HepG2 (cell line): ENCODE data around the gene CAPN12. TPM values are rescaled to one million over a fixed set of nuclear protein-coding genes. Genes with fewer than 3 reads are reported as not detected.

Experiments used
- ARNT ChIP-seq: fragments of 450-650 bp; IDR thresholded peaks from 2 replicates; pipeline ENCODE4 v1.6.1; 2017
- FOSL2 ChIP-seq: sonication (generic); formaldehyde crosslinking; IDR thresholded peaks from 2 replicates; pipeline ENCODE4 v1.4.0; 2020; ENCODE audit warnings: missing genetic modification reagents
- HIVEP1 ChIP-seq: sonication (generic); formaldehyde crosslinking; IDR thresholded peaks from 2 replicates; pipeline ENCODE4 v1.4.0; 2020; ENCODE audit warnings: mild to moderate bottlenecking, missing genetic modification reagents
- HMG20B ChIP-seq: conservative IDR thresholded peaks from 2 replicates; pipeline ENCODE4 v1.6.1; 2016; ENCODE audit warnings: missing genetic modification reagents, missing compliant biosample characterization
- NONO ChIP-seq, 2 experiments: fragments of 450-650 bp in 1 of 2; sonication (generic) in 1 of 2; formaldehyde crosslinking in 1 of 2; IDR thresholded peaks in 1 of 2; conservative IDR thresholded peaks in 1 of 2; 2 replicates each; pipeline versions ENCODE4 v1.6.1 to v1.8.0; 2017 to 2022; ENCODE audit warnings: mild to moderate bottlenecking in 1 of 2, missing genetic modification reagents in 1 of 2, moderate library complexity in 1 of 2
- NR2F1 ChIP-seq, 2 experiments: fragments of 450-650 bp in 1 of 2; formaldehyde crosslinking in 1 of 2; IDR thresholded peaks; 2 replicates each; pipeline versions ENCODE4 v1.5.0 to v1.6.1; 2016 to 2020; ENCODE audit warnings: mild to moderate bottlenecking in 1 of 2, missing compliant biosample characterization in 1 of 2, missing genetic modification reagents in 1 of 2, moderate library complexity in 1 of 2
- PHF5A ChIP-seq: IDR thresholded peaks from one replicate; pipeline ENCODE4 v1.6.1; 2018; ENCODE audit warnings: low read depth, missing genetic modification reagents; ENCODE audit not compliant: unreplicated experiment
- SALL1 ChIP-seq: sonication (generic); formaldehyde crosslinking; IDR thresholded peaks from 2 replicates; pipeline ENCODE4 v1.8.0; 2022; ENCODE audit warnings: mild to moderate bottlenecking, missing genetic modification reagents
- polyA plus RNA-seq, 8 experiments: library from polyadenylated mRNA; depleted of rRNA in 3 of 8; stranded (reverse) in 7 of 8; unstranded in 1 of 8; fragments of >200 nt; fragmentation: Illumina TruSeq in 4 of 8; extraction: Trizol in 4 of 8; gene quantifications; 2 replicates each; pipeline versions ENCODE4 v1.2.1 to v1.2.3, GENCODE V29; 2011 to 2016; ENCODE audit warnings: low read depth in 4 of 8, missing spikeins in 1 of 8, mixed read lengths in 1 of 8; ENCODE audit not compliant: insufficient read depth in 1 of 8
- total RNA-seq, 5 experiments: library from RNA; depleted of rRNA; stranded (reverse); fragments of >200 nt; fragmentation: Illumina TruSeq; extraction: Trizol; gene quantifications; 2 replicates each; pipeline ENCODE4 v1.2.3, GENCODE V29; 2016; ENCODE audit warnings: low read depth in 1 of 5
- TF ChIP-seq, protein P1 (sequence below): sonication (generic); formaldehyde crosslinking; IDR thresholded peaks from 2 replicates; pipeline ENCODE4 v1.4.0; 2020; ENCODE audit warnings: missing genetic modification reagents
- TF ChIP-seq, protein P2 (sequence below): sonication (generic); formaldehyde crosslinking; conservative IDR thresholded peaks from 2 replicates; pipeline ENCODE4 v1.8.0; 2022; ENCODE audit warnings: missing genetic modification reagents
- TF ChIP-seq, protein P3 (sequence below): sonication (generic); formaldehyde crosslinking; IDR thresholded peaks from 2 replicates; pipeline ENCODE4 v1.4.0; 2020; ENCODE audit warnings: missing genetic modification reagents
- TF ChIP-seq, protein P4 (sequence below): sonication (generic); formaldehyde crosslinking; IDR thresholded peaks from 2 replicates; pipeline ENCODE4 v1.4.0; 2020; ENCODE audit warnings: mild to moderate bottlenecking, low read depth, missing genetic modification reagents
- TF ChIP-seq, protein P5 (sequence below): sonication (generic); formaldehyde crosslinking; IDR thresholded peaks from 2 replicates; pipeline ENCODE4 v1.5.0; 2020; ENCODE audit warnings: missing genetic modification reagents, mild to moderate bottlenecking, borderline replicate concordance
- TF ChIP-seq, protein P6 (sequence below): sonication (generic); formaldehyde crosslinking; IDR thresholded peaks from 2 replicates; pipeline ENCODE4 v1.5.0; 2020; ENCODE audit warnings: missing genetic modification reagents
- TF ChIP-seq, protein P7 (sequence below): sonication (generic); formaldehyde crosslinking; IDR thresholded peaks from 2 replicates; pipeline ENCODE4 v1.4.0; 2020; ENCODE audit warnings: missing genetic modification reagents
- TF ChIP-seq, protein P8 (sequence below): sonication (generic); formaldehyde crosslinking; IDR thresholded peaks from 2 replicates; pipeline ENCODE4 v1.5.0; 2020; ENCODE audit warnings: missing genetic modification reagents

CAPN12 gene
- total and polyA plus RNA-seq, 2 of the 13 experiments (the other 11 are each of a cell fraction or from before 2014, with no cell fraction given) = 1.6 to 13.6 TPM

DNA sequence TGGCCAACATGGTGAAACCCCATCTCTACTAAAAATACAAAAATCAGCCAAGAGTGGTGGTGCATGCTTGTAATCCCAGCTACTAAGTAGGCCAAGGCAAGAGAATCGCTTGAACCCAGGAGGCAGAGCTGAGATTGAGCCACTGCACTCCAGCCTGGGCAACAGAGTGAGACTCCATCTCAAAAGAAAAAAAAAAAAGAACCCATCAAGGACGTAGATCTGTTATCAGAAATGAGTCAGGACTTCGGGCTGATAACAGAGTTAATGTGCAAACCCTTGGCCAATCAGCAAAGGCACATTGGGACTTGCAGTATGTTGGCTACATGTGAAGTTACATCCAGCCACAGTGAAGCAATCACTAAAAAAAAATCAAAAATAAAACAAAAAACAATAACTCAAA is 40.0 kb upstream of the CAPN12 start (continued):
- TF ChIP-seq, protein P1, sequence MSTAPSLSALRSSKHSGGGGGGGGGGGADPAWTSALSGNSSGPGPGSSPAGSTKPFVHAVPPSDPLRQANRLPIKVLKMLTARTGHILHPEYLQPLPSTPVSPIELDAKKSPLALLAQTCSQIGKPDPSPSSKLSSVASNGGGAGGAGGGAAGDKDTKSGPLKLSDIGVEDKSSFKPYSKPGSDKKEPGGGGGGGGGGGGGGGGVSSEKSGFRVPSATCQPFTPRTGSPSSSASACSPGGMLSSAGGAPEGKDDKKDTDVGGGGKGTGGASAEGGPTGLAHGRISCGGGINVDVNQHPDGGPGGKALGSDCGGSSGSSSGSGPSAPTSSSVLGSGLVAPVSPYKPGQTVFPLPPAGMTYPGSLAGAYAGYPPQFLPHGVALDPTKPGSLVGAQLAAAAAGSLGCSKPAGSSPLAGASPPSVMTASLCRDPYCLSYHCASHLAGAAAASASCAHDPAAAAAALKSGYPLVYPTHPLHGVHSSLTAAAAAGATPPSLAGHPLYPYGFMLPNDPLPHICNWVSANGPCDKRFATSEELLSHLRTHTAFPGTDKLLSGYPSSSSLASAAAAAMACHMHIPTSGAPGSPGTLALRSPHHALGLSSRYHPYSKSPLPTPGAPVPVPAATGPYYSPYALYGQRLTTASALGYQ = no peak
- TF ChIP-seq, protein P2, sequence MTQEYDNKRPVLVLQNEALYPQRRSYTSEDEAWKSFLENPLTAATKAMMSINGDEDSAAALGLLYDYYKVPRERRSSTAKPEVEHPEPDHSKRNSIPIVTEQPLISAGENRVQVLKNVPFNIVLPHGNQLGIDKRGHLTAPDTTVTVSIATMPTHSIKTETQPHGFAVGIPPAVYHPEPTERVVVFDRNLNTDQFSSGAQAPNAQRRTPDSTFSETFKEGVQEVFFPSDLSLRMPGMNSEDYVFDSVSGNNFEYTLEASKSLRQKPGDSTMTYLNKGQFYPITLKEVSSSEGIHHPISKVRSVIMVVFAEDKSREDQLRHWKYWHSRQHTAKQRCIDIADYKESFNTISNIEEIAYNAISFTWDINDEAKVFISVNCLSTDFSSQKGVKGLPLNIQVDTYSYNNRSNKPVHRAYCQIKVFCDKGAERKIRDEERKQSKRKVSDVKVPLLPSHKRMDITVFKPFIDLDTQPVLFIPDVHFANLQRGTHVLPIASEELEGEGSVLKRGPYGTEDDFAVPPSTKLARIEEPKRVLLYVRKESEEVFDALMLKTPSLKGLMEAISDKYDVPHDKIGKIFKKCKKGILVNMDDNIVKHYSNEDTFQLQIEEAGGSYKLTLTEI (CRISPR knock-in tag) = no peak
- TF ChIP-seq PHF5A (no peak), HIVEP1 (CRISPR knock-in tag) (no peak), FOSL2 (CRISPR knock-in tag) (peak; percentile 96), NONO (IDR thresholded peaks at IDR 0.05) (no peak), NONO (CRISPR knock-in tag; conservative IDR thresholded peaks at IDR 0.05) (no peak), HMG20B (CRISPR knock-in tag) (no peak), NR2F1 (CRISPR knock-in tag; IDR thresholded peaks at IDR 0.05) (no peak), SALL1 (CRISPR knock-in tag) (peak; percentile 53), ARNT (no peak)
- TF ChIP-seq, protein P3, sequence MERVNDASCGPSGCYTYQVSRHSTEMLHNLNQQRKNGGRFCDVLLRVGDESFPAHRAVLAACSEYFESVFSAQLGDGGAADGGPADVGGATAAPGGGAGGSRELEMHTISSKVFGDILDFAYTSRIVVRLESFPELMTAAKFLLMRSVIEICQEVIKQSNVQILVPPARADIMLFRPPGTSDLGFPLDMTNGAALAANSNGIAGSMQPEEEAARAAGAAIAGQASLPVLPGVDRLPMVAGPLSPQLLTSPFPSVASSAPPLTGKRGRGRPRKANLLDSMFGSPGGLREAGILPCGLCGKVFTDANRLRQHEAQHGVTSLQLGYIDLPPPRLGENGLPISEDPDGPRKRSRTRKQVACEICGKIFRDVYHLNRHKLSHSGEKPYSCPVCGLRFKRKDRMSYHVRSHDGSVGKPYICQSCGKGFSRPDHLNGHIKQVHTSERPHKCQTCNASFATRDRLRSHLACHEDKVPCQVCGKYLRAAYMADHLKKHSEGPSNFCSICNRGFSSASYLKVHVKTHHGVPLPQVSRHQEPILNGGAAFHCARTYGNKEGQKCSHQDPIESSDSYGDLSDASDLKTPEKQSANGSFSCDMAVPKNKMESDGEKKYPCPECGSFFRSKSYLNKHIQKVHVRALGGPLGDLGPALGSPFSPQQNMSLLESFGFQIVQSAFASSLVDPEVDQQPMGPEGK (CRISPR knock-in tag) = no peak
- TF ChIP-seq, protein P4, sequence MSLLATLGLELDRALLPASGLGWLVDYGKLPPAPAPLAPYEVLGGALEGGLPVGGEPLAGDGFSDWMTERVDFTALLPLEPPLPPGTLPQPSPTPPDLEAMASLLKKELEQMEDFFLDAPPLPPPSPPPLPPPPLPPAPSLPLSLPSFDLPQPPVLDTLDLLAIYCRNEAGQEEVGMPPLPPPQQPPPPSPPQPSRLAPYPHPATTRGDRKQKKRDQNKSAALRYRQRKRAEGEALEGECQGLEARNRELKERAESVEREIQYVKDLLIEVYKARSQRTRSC (CRISPR knock-in tag) = no peak
- TF ChIP-seq, protein P5, sequence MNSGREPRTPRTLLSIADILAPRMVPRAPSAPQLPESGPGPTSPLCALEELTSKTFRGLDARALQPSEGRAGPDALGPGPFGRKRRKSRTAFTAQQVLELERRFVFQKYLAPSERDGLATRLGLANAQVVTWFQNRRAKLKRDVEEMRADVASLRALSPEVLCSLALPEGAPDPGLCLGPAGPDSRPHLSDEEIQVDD = no peak
- TF ChIP-seq, protein P6, sequence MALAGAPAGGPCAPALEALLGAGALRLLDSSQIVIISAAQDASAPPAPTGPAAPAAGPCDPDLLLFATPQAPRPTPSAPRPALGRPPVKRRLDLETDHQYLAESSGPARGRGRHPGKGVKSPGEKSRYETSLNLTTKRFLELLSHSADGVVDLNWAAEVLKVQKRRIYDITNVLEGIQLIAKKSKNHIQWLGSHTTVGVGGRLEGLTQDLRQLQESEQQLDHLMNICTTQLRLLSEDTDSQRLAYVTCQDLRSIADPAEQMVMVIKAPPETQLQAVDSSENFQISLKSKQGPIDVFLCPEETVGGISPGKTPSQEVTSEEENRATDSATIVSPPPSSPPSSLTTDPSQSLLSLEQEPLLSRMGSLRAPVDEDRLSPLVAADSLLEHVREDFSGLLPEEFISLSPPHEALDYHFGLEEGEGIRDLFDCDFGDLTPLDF (CRISPR knock-in tag) = no peak
- TF ChIP-seq, protein P7, sequence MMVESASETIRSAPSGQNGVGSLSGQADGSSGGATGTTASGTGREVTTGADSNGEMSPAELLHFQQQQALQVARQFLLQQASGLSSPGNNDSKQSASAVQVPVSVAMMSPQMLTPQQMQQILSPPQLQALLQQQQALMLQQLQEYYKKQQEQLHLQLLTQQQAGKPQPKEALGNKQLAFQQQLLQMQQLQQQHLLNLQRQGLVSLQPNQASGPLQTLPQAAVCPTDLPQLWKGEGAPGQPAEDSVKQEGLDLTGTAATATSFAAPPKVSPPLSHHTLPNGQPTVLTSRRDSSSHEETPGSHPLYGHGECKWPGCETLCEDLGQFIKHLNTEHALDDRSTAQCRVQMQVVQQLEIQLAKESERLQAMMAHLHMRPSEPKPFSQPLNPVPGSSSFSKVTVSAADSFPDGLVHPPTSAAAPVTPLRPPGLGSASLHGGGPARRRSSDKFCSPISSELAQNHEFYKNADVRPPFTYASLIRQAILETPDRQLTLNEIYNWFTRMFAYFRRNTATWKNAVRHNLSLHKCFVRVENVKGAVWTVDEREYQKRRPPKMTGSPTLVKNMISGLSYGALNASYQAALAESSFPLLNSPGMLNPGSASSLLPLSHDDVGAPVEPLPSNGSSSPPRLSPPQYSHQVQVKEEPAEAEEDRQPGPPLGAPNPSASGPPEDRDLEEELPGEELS (CRISPR knock-in tag) = 0 out of 2 replicates have a peak, but pooled peaks have one; percentile 14
- TF ChIP-seq, protein P8, sequence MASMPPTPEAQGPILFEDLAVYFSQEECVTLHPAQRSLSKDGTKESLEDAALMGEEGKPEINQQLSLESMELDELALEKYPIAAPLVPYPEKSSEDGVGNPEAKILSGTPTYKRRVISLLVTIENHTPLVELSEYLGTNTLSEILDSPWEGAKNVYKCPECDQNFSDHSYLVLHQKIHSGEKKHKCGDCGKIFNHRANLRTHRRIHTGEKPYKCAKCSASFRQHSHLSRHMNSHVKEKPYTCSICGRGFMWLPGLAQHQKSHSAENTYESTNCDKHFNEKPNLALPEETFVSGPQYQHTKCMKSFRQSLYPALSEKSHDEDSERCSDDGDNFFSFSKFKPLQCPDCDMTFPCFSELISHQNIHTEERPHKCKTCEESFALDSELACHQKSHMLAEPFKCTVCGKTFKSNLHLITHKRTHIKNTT (CRISPR knock-in tag) = no peak
